Activated CD4-positive, alpha-beta T cell treated with anti-CD3 and anti-CD28 coated beads, Interleukin-2, Interleukin-6, amounts not matched to agents 100 ng/mL and 50 ng/mL, durations not matched to agents 16 hours and 8 hours (primary cell): ENCODE results near the gene MDN1.
"Not testable (repeated sequence)": the region's sequence is repeated elsewhere in the genome, so short reads cannot be mapped to it uniquely, and the experiment has no call there.

Experiments
- DNase-seq: peaks from one replicate; pipeline ENCODE4 v3.0.0-alpha.2; 2020

Gene MDN1

GRCh38 chr6:89643406-89643805 is 176.2 kb downstream of the MDN1 start:
- DNase-seq: no peak

DNA sequence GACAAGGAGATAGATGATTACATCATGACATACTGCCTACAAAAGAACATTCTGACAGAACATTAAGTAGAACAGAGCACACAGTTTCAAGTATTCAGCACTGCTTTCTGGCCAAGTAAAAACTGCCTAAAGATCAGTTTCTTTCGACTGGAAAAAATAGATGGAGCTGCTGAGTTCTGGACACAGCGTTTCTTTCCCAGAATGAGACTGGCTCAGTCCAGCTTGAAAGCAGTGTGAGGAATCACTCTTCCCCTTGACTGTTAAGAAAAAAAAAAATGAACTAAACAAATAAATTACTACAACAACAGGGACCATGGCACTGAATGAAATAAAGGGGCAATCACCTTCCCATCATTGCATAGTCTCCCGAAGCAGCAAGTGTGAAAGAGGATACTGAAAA is 176.6 kb downstream of the MDN1 start:
- DNase-seq: no peak

DNA sequence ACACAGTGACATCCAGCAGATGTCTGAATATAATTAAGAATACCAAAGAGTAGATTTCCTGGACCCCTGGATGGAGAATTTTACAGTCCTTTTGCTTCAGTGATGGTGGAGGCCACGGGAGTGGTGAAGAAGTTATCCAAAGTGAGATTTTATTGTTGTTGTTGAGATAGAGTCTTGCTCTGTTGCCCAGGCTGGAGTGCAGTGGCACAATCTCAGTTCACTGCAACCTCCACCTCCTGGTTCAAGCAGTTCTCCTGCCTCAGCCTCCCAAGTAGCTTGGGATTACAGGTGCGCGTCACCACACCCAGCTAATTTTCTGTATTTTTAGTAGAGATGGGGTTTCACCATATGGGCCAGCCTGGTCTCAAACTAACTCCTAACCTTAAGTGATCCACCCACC is 178.0 kb downstream of the MDN1 start:
- not testable (repeated sequence) for DNase-seq

DNA sequence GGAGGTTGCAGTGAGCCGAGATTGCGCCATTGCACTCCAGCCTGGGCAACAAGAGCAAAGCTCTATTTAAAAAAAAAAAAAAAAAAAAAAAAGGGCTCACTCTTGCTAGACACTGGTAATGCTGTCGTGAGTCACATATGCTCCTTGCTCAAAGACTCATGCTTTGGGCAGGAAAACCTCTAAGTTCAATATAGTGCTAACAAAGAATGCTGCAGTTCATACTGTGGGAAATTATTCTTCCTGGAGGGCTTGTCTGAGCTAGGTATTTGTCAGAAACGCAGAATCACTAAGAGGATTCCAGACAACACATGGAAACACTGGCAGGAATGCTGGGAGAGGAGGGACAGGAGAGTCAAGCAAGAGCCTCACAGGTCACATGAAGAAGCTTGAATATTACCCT is 178.8 kb downstream of the MDN1 start:
- no peak for DNase-seq

DNA sequence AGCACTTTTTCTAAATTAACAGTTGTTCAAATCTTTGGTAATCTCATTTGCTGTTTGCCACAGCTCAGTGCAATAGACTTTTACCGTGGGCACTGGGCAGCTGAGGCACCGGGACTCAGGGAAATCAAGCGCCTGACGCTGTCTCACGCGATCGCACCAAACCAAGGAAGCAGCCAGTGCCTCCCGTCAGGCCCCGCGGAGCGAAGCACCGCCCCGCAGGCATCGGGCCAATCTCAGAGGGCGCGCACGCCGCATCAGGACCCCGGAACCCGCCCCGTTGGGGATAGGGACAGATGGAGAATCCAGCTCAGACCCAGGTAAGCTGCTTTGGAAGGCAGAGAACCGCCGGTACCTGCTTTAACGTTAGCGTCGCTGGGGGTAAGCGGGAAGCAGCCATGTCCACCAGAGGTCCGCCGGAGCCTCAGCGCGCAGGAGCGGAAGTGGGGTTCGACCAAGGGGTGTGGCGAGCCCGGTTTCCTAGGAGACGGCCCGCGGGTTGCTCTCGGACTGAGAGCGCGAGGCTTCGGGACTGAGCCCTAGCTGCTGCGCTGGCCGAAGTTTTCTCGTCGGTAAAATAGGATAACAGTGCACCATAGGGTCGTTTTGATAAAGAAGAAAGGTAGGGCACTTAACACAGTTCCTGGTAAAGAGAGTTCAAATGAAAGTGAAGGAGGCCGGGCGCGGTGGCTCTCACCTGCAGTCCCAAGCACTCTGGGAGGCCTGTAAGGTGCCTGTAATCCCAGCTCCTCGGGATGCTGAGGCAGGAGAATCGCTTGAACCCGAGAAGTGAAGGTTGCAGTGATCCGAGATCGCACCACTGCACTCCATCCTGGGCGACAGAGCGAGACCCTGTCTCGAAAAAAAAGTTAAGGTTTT is 181.0 kb downstream of the MDN1 start, which contains the start of gene LYRM2:
Gene LYRM2 (minus strand): TSS at position 428 of the 876 bp plus-strand sequence. CDS start 31 bp downstream, at position 397.
- peak; percentile 95 for DNase-seq

DNA sequence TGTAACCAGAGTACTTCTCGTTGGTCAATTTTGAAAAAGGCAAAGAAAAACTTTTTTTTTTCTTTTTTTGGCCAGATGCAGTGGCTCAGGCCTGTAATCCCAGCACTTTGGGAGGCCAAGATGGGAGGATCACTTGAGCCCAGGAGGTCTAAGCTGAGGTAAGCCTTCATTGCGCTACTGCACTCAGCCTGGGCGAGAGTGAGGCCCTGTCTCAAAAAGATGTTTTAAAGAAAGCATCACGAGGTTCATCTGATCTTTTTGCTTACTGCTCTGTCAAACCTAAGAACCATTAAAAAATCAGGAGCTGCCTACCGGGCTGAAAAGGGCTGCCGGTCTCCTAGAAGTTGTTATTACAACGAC is 181.7 kb downstream of the MDN1 start:
- no peak for DNase-seq

- not testable (repeated sequence) for DNase-seq
Measured at GRCh38 chr6:89636412-89636811, 183.2 kb downstream of the MDN1 start.

- no peak for DNase-seq
Measured at GRCh38 chr6:89630488-89630887, 189.1 kb downstream of the MDN1 start.

GRCh38 chr6:89623749-89624148 is 195.8 kb downstream of the MDN1 start:
- DNase-seq: no peak

- DNase-seq: no peak
Measured at GRCh38 chr6:89619567-89619966, 200.0 kb downstream of the MDN1 start.

- no peak for DNase-seq
Measured at GRCh38 chr6:89618026-89618425, 201.6 kb downstream of the MDN1 start.

DNA sequence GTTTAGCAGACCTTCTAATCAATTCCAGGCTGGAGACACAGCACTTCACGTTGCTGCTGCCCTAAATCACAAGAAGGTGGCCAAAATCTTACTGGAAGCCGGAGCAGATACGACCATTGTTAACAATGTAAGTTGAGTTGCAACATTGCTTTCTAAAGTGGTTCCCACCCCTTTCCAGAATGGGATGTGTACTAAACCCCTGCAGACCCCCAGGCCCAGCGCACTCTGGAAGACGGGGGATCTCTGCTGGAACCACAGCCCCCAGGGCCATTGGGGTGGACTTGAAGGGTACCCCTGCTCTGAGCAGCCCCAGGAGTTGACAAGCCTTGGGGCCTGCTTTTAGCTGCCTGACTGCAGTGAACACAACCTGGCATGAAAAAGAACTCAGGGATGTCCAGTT is 203.1 kb downstream of the MDN1 start:
- DNase-seq: no peak

- no peak for DNase-seq
Measured at GRCh38 chr6:89615882-89616281, 203.7 kb downstream of the MDN1 start.

DNA sequence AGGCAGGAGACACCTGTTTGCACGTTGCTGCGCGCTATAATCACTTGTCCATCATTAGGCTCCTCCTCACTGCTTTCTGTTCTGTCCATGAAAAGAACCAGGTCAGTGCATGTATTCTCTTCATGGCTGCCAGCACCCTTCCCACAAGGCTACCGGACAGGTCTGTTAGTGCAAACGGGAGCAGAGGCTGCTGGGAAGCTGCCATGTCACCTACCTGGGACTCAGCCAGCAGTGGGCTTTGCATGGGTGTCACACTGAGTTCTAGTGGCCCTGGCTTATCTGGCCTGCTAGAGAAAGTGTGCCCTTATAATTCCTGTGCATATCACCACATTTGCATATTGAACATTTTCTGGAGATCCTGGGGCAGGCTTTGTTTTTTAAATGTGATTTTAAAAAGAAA is 205.8 kb downstream of the MDN1 start:
- no peak for DNase-seq

DNA sequence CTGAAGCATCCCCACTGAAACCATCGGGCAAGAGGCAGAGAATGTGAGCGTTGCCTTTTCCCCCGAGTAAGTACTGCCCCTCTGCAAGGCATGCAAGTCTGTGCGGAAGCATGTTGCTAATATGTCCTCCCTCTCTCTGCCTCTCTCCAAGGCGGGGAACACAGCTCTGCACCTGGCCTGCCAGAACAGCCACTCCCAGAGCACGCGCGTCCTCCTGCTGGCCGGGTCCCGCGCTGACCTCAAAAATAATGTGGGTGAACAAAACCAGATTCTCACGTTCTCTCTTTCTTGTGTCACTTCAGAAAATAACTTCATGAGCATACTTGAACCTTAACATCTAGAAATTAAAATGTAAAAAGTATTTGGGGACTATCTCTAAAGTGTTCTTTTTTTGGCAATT is 207.5 kb downstream of the MDN1 start:
- no peak for DNase-seq

DNA sequence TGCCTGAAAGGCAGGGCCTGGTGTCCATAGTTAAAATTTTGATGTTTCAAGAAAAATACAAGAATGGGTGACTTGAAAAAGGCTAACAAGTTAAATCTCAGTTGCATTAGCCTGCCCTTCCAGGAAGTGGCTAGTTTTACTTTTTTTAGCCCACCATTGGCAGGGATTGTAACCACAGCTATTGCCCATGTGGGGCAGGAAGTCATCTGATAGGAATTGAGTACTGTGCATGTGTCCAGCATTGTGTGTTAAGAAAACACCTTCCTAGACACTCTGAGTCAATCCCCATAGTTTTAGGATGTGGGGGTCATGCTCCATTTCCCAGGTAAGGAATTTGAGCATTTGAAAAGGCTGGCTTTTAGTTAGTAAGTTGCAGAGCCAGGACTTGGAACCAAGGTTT is 207.9 kb downstream of the MDN1 start:
- no peak for DNase-seq

- DNase-seq: peak; percentile 79
Measured at GRCh38 chr6:89610149-89610642, 209.4 kb downstream of the MDN1 start.

DNA sequence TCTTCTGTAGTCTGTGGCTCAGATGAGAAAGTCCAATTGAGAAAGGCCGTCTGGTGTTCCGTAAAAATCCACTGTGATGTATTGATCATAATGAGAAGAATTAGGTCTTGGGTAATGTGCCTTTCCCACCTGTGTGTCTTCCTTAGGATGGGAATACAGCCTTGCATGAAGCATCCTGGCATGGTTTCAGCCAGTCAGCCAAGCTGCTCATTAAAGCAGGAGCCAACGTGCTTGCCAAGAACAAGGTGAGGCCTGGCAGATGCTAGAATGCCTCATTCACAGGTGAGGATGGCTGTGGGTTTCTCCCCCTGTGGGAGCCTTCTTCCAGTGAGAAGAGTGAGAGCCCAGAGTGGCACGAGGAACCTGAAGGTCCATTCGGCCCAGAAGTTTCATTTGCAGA is 213.7 kb downstream of the MDN1 start:
- DNase-seq: no peak

- no peak for DNase-seq
Measured at GRCh38 chr6:89604653-89605052, 214.9 kb downstream of the MDN1 start.

GRCh38 chr6:89602166-89602565 is 217.4 kb downstream of the MDN1 start:
- no peak for DNase-seq

DNA sequence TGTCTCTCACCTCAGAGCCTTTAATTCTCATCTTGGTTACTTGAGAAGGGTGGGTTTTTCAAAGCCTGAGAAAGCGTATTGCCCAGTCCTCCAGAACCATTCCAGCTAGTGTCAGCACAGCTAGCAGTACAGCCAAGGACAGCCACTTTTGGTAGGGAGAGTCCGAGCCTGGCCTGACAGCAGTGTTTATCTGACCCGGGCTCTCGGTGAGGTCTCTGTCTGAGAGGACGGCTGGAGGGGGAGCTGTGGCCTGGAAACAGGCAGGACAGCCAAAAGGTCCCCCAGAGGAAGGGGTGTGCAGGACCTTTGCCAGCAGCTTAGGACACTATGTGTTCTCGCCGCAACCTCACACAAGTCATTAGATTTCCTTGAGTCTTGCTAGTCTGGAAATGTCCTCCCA is 219.9 kb downstream of the MDN1 start:
- no peak for DNase-seq

DNA sequence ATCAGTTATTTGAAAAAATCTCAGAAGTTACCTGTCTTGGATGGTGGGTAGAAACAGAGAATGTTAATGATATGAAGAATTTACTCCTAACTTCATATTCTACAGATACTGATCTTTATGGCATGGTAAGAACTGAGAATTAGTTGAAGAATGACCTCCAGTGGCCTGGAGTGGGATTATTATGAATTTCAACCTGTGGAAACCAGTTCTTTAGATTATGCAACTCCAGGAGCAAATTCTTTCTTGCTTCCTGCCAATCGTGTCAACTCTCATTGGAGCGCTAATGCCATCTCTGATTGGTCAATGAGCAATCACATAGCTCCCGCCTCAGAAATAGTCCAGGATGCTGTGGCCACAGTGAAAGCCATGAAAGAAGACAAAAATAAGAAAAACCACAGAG is 221.6 kb downstream of the MDN1 start:
- DNase-seq: peak; percentile 6

- DNase-seq: no peak
Measured at GRCh38 chr6:89597372-89597771, 222.2 kb downstream of the MDN1 start.

GRCh38 chr6:89596484-89596883 is 223.1 kb downstream of the MDN1 start:
- DNase-seq: no peak

DNA sequence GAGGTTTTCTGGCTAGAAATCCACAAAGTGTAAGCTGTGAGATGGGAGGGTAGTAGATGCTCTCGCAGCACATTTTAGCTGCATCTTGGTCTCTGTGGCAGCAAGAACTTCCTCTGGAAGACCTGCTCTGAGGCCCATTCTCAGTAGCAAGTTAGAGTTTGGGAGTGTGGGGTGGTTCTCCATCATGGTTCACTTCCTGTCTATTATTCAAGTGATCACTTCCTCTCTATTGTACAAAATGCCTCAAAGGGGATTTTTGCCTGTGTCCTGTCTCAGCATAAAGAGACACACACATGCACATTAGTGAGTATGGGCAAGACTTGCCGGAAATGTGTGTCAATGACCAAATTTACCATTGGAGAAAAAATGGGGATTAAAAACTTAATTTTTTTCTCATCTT is 223.5 kb downstream of the MDN1 start:
- DNase-seq: peak; percentile 25
